COLO829 (cell line): ENCODE results near the gene TCERG1L.
"Not testable (repeated sequence)": the region's sequence is repeated elsewhere in the genome, so short reads cannot be mapped to it uniquely, and the experiment has no call there.

ENCODE experiments used
- DNase-seq: peaks from one replicate; pipeline ENCODE4 v3.0.0; 2012; ENCODE audit warnings: low spot score

The TCERG1L gene

DNA sequence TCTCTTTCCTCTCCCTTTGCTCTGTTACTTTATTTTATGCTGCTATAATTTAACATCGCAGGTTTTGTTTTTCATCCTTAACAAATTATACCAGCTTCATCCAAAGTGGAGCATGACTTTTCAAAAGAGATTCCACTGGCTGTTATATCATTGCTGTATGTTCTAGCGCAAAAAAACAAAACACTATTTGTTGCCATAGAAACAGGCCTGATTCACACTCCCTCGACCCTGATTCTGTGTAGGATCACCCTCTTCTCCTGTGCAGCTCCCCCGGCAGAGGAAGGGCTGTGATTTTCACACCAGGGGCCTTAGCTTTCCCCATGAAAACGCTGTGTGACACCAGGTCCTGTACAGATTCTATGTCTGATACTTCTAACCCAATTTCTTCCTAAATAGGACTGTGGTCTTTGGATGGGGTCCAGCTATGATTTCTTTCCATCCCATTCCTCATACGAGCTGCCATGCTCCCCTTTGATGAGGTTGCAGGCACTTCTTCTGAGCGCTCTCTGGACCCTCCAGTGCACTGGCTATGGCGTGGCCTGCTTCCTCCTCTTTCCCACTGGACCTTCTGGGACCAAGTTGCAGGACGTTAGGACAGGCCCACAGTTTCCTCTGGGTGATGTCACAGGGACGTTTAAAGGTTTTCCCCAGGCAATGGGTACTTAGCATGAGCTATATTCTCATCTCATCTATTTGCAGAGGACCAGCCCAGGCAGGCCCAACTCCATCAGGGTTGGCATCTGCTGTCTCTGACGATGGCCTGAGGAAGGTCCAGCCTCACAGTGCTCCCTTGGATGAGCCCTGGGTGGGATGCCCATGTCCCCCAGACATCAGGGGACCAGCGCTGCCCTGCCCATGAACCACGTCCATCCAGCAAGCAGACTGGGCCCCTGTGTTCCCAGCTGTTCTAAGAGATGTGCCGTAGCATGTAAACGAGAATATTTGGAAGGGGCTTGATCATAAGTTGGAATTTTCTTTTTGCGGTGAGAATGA, 210.8 kb downstream of the TCERG1L start:
- DNase-seq = not testable (repeated sequence)

DNA sequence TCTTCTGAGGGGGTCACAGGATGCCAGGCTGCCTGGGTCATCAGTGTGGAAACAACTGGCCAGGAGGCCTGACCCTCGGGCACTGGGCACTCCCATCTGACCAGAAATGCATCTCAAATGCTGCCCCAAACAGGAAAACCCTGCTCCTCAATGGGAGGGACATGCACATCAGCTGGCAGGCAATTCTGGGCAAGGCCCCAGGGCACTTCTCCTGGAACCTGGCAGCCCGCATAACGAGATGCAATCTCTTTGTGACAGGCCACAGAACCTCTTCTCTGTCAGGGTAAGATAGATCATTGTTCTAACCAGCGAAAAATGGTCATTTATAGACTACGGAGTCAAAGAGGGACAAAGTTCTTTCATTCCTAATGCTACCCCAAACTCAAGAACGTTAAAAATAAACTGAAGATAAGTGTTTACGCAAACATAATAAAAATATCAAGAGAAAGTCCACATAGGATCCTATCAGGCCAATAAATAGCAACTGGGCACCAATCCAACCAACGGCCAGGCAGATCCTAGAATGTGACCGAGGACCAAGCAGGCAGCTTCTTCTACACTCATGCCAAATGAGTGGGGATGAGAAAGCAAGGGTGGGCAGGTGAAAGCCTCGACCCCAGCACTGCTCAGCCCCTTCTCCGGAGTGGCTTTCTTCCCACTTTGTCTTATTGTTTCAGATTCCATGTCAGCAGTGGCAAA, 212.3 kb downstream of the TCERG1L start:
- DNase-seq = no peak

DNA sequence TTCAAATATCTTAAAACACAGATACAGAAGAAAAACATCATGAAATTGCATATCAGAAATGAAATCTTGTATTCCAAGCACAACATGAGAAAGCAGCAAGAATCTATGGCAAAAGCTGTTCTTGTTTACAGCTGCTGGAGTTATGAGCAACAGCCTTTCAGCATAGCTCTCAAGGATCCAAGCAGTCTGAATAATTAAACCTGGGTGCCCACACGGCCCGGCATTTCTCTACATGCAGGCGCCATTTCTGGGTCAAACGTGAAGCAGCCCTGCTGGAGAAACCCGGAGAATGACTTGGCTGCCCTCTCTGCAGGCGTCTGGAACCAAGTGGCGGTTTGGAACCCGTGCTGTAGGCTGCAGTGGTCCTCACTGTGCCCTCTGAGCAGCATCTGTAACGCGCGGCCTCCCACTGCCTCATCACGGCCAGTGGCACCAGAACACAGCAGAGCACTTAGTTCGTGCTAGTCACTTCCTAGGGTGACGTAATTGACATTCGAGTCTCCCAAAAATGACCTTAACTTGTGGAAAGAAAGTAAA, 213.0 kb downstream of the TCERG1L start:
- DNase-seq = no peak

DNA sequence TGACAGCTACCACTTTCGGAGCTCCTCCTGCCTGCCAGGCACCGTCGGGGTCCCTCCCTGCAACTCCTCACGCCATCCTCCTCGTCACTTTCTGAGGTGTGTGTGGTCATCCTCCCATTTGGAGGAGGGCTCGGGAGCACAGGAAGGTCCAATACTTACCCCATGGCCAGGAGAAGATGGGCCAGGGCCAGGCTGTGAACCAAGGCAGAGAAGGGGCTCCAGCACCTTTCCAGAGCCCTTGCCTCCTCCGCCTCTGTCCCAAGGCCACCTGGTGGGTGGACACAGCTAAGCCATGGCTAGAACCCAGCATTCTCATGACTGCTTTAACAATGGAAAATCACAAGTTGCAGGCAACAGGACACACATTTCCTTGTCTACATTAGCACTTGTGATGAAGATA, 215.5 kb downstream of the TCERG1L start:
- DNase-seq = no peak

DNA sequence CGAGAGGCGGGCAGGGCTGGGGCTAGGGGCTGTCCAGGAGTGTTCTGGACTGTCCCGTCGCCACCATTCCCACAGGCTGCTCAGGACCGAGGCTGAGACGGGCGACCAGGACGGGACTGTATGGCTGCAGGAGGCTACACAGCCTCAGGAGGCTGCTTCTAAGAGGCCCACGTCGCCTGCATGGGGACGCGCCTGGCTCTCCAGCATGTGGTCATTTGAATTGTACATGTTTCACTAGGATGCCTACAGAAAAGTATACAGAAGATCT, 216.3 kb downstream of the TCERG1L start:
- no peak for DNase-seq

DNA sequence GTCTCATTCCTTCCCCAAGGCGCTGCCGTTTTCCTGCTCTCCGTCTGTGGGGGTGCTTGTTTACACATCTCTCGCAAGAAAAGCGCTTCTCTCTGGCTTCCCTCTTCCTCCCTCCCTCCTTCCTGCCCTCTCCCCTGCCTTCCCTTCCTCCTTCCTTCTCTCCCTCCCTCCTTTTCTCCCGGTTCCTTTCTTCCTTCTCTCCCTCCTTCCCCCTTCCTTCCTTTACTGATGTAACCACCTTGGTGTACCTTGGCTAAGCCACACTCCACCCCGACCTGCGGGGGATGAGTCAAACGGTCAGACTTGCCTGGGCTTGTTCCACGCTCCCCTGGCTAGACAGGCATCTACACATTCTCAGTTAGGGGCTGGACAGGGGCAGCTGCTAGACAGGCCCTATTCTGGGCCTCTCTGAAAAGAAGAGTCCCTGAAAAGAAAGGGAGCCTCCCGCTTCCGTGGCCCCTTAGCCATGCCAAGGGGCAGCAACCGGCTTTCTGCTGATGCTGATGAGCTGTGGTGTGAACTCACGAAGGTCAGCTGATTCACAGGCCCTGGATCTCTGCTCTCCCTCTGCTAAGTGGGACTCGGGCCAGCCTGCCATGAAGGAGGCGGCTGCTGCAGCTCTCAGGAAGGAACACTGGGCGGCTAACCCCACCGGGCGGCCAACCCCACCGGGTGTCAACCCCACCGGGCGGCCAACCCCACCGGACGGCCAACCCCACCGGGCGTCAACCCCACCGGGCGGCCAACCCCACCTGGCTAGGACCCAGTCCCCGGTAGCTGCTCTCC, 216.8 kb downstream of the TCERG1L start:
- no peak for DNase-seq

DNA sequence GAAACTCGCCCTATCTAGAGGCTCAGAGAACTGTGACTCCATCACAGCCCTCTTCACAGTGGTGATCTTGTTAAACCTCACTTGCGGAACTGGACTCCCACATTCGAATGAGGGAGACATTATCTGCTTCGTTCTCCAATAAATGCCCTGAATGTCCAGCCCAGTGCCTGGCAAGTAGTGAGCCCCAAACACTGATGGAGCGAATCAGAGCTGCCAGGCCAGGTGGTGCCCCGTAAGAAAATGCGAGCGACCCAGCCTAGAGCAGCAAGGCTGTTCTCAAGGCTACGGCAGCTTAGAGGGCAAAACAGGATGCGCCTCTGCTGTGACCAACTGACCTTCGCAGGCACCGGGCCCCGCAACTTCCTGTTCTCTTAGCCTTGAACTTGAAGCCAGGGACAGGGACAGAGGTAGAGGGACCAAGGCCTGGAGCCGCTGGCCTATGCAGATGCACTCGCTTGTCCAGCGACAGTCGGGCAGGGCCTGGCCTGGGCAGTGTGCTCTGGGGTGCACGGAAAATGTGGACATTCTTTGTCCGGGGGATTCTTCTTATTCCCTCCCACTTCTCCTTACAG, 217.6 kb downstream of the TCERG1L start:
- no peak for DNase-seq

DNA sequence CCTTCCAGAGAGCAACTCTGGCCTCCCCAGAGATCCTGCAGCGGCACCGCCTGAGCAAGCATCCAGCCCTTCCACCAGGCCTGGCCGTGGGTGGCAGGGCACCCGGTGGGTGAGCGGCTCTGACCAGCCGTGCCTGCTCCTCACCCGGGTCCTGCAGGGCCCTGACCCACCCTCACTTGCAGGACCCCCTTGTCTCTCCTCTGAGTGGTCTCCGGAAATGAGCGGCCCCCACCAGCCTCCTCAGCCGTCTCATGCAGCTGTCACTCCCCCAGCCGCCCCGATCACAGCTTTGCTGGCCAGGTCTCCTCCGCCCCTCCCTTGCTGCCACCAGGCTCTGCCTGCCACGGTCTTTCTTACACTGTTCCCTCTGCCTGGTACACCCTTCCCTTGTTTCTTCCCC, 218.2 kb downstream of the TCERG1L start:
- DNase-seq = no peak

DNA sequence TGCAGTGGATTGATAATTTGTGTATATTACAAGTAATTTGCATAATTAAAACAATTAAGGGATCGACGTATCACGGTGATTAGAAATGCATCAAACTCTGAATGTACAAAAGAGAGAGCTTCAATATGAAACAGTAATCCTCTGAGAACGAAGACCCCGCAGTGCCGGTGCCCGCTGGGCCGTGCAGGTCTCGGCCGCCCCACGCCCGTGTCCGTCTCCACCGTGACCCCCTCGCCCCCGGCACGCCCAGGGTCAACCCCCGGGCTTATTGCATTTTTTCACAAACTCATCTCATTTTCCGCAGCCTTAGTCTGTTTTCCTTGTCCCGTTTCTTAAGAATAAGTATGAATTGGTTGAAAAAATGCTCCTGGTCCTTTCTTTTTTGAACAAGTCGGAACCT, 218.6 kb downstream of the TCERG1L start:
- DNase-seq = no peak

DNA sequence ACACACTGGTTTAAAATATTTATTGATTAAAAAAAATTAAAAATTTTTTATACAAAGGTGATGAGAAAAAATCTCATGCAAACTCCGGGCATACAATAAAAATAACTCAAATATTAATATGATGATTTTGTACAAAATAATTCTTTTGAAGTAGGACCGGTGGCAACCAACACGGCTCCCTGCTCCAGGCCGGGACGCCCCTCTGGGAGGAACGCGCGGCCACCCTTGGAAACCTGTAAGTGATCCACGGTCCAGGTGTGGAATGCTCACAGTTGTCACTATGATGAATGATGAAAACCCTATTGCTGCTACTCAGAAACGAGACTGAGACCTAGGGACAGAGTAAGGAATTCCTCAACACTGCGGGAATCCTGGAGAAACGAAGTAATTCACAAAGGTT, 219.1 kb downstream of the TCERG1L start:
- DNase-seq = no peak

DNA sequence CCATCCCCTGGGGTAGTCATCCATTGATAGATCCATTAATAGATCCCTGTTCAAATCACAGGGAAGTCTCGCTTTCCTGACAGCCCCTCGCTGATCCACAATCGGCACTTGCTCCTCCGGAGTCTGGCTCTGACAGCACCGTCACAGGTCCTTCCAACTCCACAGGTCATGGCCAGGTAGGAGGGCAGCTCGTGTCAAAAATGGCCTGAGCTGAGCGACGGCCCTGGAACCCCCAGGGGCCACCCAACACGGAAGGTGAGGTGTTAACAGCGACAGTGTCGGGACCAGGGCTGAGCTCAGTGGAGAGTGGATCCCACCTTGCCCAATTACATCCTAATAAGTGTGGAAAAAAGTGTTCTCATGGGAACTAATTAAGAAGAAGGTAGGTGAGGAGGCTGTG, 219.8 kb downstream of the TCERG1L start:
- DNase-seq = no peak

DNA sequence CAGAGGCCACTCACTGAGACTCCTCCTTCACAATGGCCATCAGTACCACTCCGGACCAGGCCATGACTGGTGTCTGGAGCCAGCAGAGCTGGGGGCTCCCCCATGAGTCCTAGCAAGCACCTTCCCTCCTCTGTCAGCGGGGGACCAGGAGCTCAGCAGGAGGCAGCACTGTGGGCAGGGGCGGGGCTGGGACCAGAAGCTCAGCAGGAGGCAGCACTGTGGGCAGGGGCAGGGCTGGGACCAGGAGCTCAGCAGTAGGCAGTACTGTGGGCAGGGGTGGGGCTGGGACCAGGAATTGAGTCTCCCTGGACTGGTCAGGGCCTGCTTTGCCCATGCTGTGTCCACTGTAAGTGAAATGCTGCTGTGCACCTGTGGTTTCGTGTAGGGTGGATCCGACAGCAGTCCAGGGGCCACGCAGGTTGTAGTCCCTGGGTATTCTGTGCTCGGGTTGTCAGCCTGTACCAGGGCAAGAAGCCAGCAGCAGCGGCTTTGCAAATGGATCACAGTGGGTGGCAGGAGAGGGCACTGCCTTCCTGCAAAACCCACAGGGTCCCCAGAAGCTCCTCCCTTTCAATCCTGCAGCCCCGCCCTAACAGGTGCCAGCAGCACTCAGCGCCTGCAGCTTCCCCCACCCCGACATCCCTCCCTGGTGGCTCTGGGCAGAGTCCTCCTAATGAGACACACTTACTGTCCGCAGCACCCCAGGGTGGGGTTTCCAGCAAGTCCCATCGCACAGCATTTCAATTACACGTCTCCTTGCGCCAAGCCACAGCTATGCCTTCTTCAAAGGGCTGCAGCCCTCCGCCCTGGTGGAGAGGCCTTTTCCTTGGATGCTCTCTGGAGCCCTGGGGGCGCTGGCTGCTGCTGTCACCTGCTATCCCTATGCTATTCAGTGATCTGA, 220.5 kb downstream of the TCERG1L start:
- DNase-seq = no peak

DNA sequence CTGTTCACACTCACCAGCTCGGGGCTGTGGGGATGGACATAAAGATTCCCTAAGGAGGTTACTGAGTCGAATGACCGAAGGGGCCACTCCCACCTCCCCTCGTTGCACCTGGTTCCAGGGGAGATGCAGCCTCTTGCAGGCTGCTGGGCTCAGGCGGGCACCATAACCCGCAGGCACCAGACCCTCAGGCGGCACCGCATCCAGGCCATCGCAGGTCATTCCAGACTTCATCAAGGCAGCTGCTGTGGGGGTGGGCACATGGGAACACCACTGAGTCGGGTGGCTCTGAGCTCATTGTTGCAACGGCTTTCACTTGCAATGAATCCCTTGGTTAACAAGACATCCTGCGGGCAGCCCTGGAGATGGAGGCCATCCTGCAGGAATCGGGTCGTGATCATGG, 221.7 kb downstream of the TCERG1L start:
- DNase-seq = no peak

DNA sequence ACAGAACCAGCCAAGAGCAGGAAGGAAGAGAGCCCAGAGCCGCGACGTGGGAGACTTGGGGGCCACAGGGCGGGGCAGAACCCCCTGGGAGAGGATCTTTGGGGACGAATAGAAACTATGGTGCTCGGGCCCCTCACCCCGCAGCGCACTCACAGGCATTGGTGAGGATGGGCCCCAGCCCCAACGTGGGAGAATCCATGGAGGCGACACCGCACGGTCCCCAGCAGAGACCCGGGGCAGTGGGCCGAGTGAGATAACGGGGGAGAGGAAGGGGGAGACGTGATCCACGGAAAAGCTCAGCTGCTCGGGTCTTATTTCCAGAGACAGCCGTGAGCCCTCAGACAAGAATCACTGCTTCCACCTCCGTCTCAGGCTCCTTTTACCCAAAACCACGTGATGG, 222.4 kb downstream of the TCERG1L start:
- DNase-seq = no peak

DNA sequence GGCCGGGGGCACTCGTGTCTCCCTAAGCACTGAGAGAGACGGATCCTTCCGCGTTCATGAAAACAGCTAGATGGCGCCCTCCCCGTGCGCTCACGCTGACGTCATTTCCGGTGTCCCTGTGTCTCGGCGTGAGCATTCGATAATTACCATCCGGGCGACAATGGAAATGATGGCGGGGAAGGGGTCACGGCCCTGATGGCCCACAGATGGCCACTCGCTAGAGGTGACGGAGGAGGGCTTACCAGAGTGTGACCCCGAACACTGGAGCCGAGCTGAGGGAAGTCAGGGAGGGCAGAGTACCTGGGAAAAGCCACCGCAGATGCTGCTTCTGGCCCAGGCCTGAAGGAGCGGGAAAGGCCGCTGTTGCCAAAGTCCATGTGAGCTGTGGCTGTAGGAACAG, 222.9 kb downstream of the TCERG1L start:
- no peak for DNase-seq

DNA sequence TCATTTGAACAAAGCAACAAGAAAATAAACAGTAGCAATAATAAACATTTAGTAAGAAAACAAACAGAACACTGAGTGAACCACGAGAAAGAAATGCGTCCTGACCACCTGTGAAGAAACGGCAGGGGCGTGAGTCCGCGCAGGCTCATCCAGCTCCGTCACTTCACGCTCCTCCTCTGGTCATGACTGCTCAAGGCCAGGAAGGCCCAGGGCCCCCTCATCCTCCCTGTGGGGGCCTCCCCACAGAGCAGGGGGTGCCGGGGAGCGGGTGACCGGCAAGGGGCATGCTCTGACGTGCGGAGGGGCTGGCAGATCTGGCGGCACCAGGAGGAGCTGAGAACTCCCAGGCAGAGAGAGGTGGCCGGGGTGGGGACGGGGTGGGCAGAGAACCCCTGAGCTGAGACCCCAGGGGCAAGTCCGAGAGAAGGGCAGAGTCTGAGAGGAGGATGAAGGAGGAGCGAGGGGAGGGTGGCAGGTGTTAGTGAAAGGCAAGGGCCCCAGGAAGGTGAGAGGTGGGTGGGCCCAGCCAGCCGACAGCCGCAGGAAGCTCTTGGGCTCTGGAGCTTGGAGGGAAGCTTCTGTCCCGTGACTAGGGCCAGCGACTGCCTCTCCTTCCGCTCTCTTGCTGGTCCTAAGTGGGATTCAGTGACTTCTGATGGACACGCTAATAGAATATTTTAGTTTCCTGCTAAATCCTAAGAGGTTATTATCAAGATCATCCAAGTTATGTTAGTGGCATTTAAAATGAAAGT, 223.9 kb downstream of the TCERG1L start:
- DNase-seq = no peak

DNA sequence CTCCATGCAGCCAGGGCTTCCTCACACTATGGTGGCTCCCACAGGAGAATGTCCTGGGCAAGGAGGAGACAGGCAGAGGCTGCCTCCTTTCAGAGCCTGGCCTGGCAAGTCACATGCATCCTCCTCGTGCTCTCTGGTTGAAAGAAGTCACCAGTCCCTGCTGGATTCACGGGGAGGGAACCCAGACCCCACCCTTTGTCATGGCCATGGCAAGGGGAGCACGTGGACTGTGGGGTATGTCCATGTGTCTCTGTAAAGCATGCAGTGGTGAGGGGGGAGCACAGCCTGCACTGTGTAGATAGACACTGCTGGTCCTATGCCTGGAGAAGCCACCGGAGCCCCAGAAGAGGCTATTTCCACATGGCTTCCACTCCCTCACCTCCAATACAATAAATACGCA, 225.0 kb downstream of the TCERG1L start:
- DNase-seq = no peak

DNA sequence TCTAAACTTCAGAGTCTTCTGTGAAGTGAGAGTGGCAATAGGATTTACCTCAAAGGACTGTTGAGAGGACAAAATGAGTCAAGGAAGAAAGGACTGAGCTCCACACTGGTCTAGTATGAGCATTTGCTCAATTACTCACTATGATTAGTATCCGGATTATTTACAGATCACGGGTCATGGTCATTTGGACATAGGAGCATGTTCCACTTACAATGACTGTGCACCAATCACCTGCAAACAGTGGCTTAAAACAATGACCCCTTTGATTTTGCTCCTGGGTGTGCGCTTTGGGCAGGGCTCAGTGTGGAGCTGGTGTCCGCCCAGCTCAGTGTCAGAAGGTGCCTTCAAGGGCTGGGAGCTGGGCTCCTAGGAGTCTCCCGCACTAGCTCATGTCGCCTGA, 225.4 kb downstream of the TCERG1L start:
- no peak for DNase-seq

DNA sequence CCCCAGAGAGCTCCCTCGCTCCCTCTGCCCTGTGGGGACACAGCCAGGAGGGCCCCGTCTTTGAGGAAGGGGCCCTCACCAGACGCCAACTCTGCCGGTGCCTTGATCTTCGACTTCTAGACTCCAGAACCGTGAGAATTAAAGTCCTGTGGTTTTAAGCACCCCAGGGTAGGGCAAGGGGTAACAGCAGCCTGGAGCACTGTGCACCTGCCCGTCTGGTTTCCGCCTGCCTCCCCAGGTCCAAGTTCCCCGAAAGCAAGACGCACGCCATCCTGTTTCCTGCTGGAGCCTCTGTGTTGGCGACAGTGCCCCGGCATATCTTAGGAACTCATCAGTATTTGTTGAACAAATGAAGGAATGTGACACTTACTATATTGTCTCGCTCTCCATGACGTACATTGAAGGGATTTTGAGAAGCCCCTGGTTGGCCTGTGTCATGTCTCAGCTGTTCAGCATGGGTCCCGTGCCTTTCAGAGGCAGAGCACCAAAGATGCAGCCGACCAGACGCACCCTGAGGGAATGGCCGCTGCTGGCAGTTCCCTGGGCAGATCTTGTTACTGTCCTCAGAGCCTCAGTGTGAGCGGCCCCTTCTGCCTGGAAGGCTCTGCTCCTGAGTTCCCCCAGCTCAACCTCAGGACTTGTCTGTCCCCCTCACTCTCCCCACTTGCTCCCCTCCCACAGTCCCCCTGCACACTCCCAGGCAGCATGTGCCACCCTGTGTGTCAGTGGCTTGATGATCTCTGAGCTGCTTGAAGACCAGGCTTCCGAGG, 226.2 kb downstream of the TCERG1L start:
- no peak for DNase-seq

DNA sequence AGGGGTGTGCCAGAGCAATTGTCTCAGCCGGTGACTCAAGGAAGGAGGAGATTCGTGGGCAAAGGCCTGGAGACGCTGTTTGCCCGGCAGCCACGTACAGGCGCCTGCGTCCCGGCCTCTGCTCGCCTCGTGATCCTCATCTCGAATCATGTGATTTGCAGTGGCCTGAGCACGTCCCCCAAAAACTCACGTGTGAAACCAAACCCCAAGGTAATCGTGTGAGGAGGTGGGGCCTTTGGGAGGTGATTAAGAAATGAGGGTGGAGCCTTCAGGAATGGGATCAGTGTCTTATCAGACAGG, 226.8 kb downstream of the TCERG1L start:
- DNase-seq = no peak
